Loucy (cell line): ENCODE data around the gene PLXNB2.

Experiments
- CTCF ChIP-seq: fragments of 200-600 bp; sonication (generic); conservative IDR thresholded peaks from 2 replicates; pipeline ENCODE4 v1.5.1; 2014; ENCODE audit warnings: mild to moderate bottlenecking, antibody characterized with exemption, low read length
- EZH2phosphoT487 ChIP-seq: fragments of 200-600 bp; IDR thresholded peaks from 2 replicates; pipeline ENCODE4 v1.6.1; 2018; ENCODE audit warnings: antibody characterized with exemption, mild to moderate bottlenecking, moderate library complexity, borderline replicate concordance

GRCh38 chr22:50293441-50294318, 13.8 kb downstream of the PLXNB2 start:
- no peak for TF ChIP-seq CTCF
- no peak for TF ChIP-seq EZH2phosphoT487
